ENCODE data around the gene SETD2. TPM values are rescaled to one million over a fixed set of nuclear protein-coding genes. Genes with fewer than 3 reads are reported as not detected.

The SETD2 gene
- total RNA-seq, 2 experiments from 2014 or later: 55.7 to 74.5 TPM

- no peak for TF ChIP-seq CTCF (conservative IDR thresholded peaks at IDR 0.05; ENCODE audit: low read length)
- no peak for TF ChIP-seq EZH2phosphoT487 (IDR thresholded peaks at IDR 0.05; ENCODE audit: borderline replicate concordance, low read depth, low read length)
- H3K36me3 ChIP-seq (ENCODE audit: insufficient read depth, low read length): peaks cover 53% of the 10 kb centered on the region
Observed at GRCh38 chr3:46988616-46989015, 175.3 kb downstream of the SETD2 start.

GRCh38 chr3:46987743-46988401 lies 176.0 kb downstream of the SETD2 start:
- ChIA-PET CTCF (ENCODE audit: unreplicated experiment) (no interaction called here), POLR2A (interaction anchor here (0.8 to 2.2 kb wide), 5 partner anchors 9 to 62 kb away, joined by 3 to 7 read pairs (median 4); no protein-coding TSS in a partner anchor)
- H4K20me1 ChIP-seq (ENCODE audit: insufficient read depth, low read length): no peaks in the 10 kb centered on the region
- H3K4me2 ChIP-seq (ENCODE audit: low read length): peak overlapping the region; percentile 75
- peaks cover 48% of the 10 kb centered on the region for H3K36me3 ChIP-seq (ENCODE audit: insufficient read depth, low read length)
- no peaks in the 10 kb centered on the region for H3K9me3 ChIP-seq (ENCODE audit: low read length)
- no peaks in the 10 kb centered on the region for H3K9me2 ChIP-seq (ENCODE audit: insufficient read depth, low read length)
- BruUV-seq (replicated peaks): no TSS peak
- peaks cover 35% of the 10 kb centered on the region; the same call in 1 of the 2 replicates for H3K79me2 ChIP-seq (ENCODE audit: insufficient read depth, low read depth, low read length)
- H2AFZ ChIP-seq (ENCODE audit: low read length): no peak overlapping the region
- TF ChIP-seq EZH2phosphoT487 (IDR thresholded peaks at IDR 0.05; ENCODE audit: borderline replicate concordance, low read depth, low read length): no peak
- no peak for TF ChIP-seq CTCF (conservative IDR thresholded peaks at IDR 0.05; ENCODE audit: low read length)
- intact Hi-C loops (cut with micrococcal nuclease; ENCODE audit: unreplicated experiment): no loop called here
- peak overlapping the region; percentile 43 for H3K4me3 ChIP-seq (ENCODE audit: low read depth, low read length, poor library complexity, severe bottlenecking)
- DNase-seq (ENCODE audit: low spot score): peak; percentile 79
- peaks cover 77% of the 10 kb centered on the region for H3K4me1 ChIP-seq (ENCODE audit: insufficient read depth, low read length, poor library complexity, severe bottlenecking)
- H3K27ac ChIP-seq (ENCODE audit: low read depth, low read length, poor library complexity, severe bottlenecking): peak overlapping the region; percentile 72

More at GRCh38 chr3:46988616-46989015, 175.3 kb downstream of the SETD2 start:
- no TSS peak for BruUV-seq (replicated peaks)
- Histone ChIP-seq H4K20me1 (ENCODE audit: insufficient read depth, low read length) (no peaks in the 10 kb centered on the region), H3K9me3 (ENCODE audit: low read length) (no peaks in the 10 kb centered on the region), H3K9me2 (ENCODE audit: insufficient read depth, low read length) (no peaks in the 10 kb centered on the region), H2AFZ (ENCODE audit: low read length) (no peak overlapping the region), H3K4me1 (ENCODE audit: insufficient read depth, low read length, poor library complexity, severe bottlenecking) (peaks cover 71% of the 10 kb centered on the region), H3K27ac (ENCODE audit: low read depth, low read length, poor library complexity, severe bottlenecking) (peak overlapping the region; percentile 72), H3K4me3 (ENCODE audit: low read depth, low read length, poor library complexity, severe bottlenecking) (no peak overlapping the region), H3K4me2 (ENCODE audit: low read length) (peak overlapping the region; percentile 75; the same call in 1 of the 2 replicates), H3K79me2 (ENCODE audit: insufficient read depth, low read depth, low read length) (peaks cover 33% of the 10 kb centered on the region; the same call in 1 of the 2 replicates)
- intact Hi-C loops (cut with micrococcal nuclease; ENCODE audit: unreplicated experiment): no loop called here
- no peak for DNase-seq (ENCODE audit: low spot score)
- POLR2A ChIA-PET: interaction anchor here (2.2 kb wide), 1 partner anchor 62 kb away, joined by 5 read pairs; no protein-coding TSS in a partner anchor
- CTCF ChIA-PET (ENCODE audit: unreplicated experiment): no interaction called here

GRCh38 chr3:46987319-46987742 lies 176.6 kb downstream of the SETD2 start:
- Histone ChIP-seq H3K4me3 (ENCODE audit: low read depth, low read length, poor library complexity, severe bottlenecking) (peak overlapping the region; percentile 43), H3K79me2 (ENCODE audit: insufficient read depth, low read depth, low read length) (peaks cover 40% of the 10 kb centered on the region; the same call in 1 of the 2 replicates)

More at GRCh38 chr3:46987319-46987742, 176.6 kb downstream of the SETD2 start:
- H3K4me1 ChIP-seq (ENCODE audit: insufficient read depth, low read length, poor library complexity, severe bottlenecking): peaks cover 82% of the 10 kb centered on the region
- no peaks in the 10 kb centered on the region for H3K9me3 ChIP-seq (ENCODE audit: low read length)
- no peaks in the 10 kb centered on the region for H3K9me2 ChIP-seq (ENCODE audit: insufficient read depth, low read length)
- TF ChIP-seq CTCF (conservative IDR thresholded peaks at IDR 0.05; ENCODE audit: low read length) (no peak), EZH2phosphoT487 (IDR thresholded peaks at IDR 0.05; ENCODE audit: borderline replicate concordance, low read depth, low read length) (no peak)
- no peaks in the 10 kb centered on the region for H4K20me1 ChIP-seq (ENCODE audit: insufficient read depth, low read length)
- DNase-seq (ENCODE audit: low spot score): no peak
- H3K4me2 ChIP-seq (ENCODE audit: low read length): peak overlapping the region; percentile 75
- peaks cover 44% of the 10 kb centered on the region for H3K36me3 ChIP-seq (ENCODE audit: insufficient read depth, low read length)
- H3K27ac ChIP-seq (ENCODE audit: low read depth, low read length, poor library complexity, severe bottlenecking): peak overlapping the region; percentile 72
- intact Hi-C loops (cut with micrococcal nuclease; ENCODE audit: unreplicated experiment): no loop called here
- BruUV-seq (replicated peaks): no TSS peak
- H2AFZ ChIP-seq (ENCODE audit: low read length): no peak overlapping the region
- POLR2A ChIA-PET: interaction anchor here (0.7 to 2.2 kb wide), 6 partner anchors 9 to 61 kb away, joined by 3 to 7 read pairs (median 4); no protein-coding TSS in a partner anchor
- CTCF ChIA-PET (ENCODE audit: unreplicated experiment): interaction anchor here (1.3 kb wide), 1 partner anchor 51 kb away, joined by 3 read pairs; no protein-coding TSS in a partner anchor
